AG04449 (cell line): ENCODE results near the gene SAMD11.

Experiments
- CTCF ChIA-PET: fragments of 350-600 bp; formaldehyde crosslinking; extraction: SDS; loops from one replicate; lab custom pipeline; 2021; ENCODE audit warnings: antibody characterized with exemption; lab: Yijun Ruan, JAX
- POLR2A ChIA-PET: fragments of 400-600, 350-600 bp; formaldehyde crosslinking; extraction: SDS; loops from one replicate; lab custom pipeline; 2020; ENCODE audit warnings: antibody characterized with exemption, inconsistent platforms; lab: Yijun Ruan, JAX
- DNase-seq: peaks from one replicate; pipeline ENCODE4 v3.0.0-alpha.2; 2010; ENCODE audit warnings: low read depth, low spot score
- H3K4me3 ChIP-seq: 2 replicates; pipeline ENCODE4 v1.5.1; 2011; ENCODE audit warnings: low read depth, mild to moderate bottlenecking, control low read depth, low read length
- TF ChIP-seq, protein P1 (sequence below): IDR thresholded peaks from one replicate; pipeline ENCODE4 v1.5.1; 2011; ENCODE audit warnings: mild to moderate bottlenecking, moderate library complexity, low read length, control low read depth, inconsistent platforms; ENCODE audit not compliant: insufficient read depth; ENCODE audit errors: missing control alignments

Gene SAMD11

DNA sequence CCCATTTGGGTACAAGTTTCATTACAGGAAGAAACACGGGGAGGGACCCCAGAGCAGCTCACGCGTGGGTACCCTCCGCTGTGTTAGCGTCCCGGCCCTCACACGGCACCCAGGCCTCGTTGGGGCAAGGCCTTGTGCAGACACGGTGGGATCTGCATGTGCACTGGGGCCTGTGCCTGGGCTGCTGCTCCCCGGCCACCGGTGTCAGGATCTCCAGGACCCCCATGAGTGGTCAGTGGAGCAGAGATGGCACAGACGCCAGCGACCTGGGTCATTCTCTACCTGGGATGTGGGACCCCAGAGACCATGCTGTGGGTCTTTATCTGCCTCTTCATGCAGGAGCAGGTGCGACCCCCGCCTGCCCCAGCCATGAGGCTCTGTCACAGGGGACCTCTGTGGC is 5.4 kb upstream of the SAMD11 start:
- DNase-seq, result no peak
- ChIA-PET POLR2A (no interaction called here), CTCF (interaction anchor here (2.7 kb wide), 1 partner anchor 13 kb away, joined by 15 read pairs; no protein-coding TSS in a partner anchor)
- TF ChIP-seq, protein P1, sequence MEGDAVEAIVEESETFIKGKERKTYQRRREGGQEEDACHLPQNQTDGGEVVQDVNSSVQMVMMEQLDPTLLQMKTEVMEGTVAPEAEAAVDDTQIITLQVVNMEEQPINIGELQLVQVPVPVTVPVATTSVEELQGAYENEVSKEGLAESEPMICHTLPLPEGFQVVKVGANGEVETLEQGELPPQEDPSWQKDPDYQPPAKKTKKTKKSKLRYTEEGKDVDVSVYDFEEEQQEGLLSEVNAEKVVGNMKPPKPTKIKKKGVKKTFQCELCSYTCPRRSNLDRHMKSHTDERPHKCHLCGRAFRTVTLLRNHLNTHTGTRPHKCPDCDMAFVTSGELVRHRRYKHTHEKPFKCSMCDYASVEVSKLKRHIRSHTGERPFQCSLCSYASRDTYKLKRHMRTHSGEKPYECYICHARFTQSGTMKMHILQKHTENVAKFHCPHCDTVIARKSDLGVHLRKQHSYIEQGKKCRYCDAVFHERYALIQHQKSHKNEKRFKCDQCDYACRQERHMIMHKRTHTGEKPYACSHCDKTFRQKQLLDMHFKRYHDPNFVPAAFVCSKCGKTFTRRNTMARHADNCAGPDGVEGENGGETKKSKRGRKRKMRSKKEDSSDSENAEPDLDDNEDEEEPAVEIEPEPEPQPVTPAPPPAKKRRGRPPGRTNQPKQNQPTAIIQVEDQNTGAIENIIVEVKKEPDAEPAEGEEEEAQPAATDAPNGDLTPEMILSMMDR, result no peak
- no peak overlapping the region for H3K4me3 ChIP-seq

DNA sequence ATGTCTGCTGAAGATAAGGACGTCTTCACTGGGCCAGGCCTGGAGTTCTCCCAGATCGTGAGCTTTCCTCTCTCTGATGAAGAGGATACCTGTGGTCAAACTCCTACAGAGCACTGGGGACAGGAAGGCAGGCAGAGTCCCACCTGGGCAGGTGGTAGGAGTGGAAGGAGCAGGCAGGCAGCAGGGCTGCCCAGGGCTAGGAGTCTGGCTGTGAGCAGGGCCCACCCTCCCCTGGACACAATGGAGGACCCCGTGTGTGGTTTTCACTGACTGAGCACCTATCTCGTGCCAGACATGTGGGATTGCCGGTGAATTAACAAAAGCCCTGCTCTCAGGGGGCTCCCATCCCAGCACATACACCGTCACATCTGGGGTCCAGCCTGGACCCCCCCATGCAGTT is 4.9 kb upstream of the SAMD11 start:
- no peak for DNase-seq
- ChIA-PET CTCF (interaction anchor here (1.5 to 2.7 kb wide), 2 partner anchors 14 to 20 kb away, joined by 6 to 15 read pairs; no protein-coding TSS in a partner anchor), POLR2A (interaction anchor here (0.9 kb wide), 1 partner anchor 14 kb away, joined by 3 read pairs; no protein-coding TSS in a partner anchor)
- H3K4me3 ChIP-seq, result no peak overlapping the region
- TF ChIP-seq, protein P1, result no peak

DNA sequence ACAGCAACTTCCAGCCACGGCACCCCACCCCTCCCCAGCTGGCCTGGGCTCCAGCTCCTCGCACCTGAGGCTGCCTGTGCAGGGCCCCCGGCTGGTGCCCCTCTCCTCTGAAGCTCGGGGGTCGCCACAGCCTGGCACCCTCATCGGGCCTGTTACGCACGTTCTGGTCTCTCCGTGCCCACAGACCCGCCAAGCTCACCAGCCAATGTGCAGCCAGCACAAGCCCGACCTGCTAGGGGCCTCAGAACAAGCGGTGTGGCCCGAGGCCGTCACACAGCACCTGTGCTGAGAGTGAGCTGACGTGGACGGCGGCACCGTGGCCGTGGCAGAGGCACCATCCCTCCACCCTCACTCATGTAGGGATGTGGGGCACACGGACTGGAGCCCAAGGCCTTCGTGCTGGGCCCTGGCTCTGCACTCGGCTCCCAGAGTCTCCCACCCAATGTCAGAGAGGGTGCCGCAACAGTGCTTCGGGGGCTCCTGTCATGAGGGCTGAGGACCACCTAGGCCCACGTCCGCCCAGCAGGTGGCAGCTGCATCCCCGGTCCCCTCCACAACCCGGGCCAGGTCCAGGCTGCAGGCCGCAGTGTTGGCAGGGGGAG is 4.4 kb upstream of the SAMD11 start:
- TF ChIP-seq, protein P1, result no peak
- POLR2A ChIA-PET, result interaction anchor here (0.9 kb wide), 1 partner anchor 15 kb away, joined by 3 read pairs; no protein-coding TSS in a partner anchor
- H3K4me3 ChIP-seq, result no peak overlapping the region
- DNase-seq, result no peak
- CTCF ChIA-PET, result interaction anchor here (1.5 to 2.7 kb wide), 2 partner anchors 14 to 19 kb away, joined by 6 to 15 read pairs; no protein-coding TSS in a partner anchor

DNA sequence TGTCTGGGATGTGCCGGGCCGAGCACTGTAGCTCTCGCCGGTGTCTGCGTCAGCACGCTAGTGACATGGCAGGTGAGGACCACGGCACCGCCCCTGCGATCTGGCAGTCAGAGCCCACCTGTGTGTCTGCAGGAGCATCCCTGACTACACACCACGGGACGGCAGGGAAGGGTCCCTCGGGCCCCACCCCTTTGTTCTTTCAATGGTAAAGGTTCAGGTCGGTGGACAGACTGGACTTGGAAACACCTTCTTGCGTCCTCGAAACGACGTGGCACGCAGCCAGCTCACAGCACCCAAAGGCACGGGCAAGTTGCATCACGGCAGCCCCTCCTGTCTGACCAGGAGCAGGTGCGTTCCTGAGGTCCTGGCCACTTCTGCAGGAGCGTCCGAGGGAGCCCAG is 3.7 kb upstream of the SAMD11 start:
- DNase-seq, result no peak
- ChIA-PET POLR2A (no interaction called here), CTCF (interaction anchor here (1.5 to 2.7 kb wide), 2 partner anchors 15 to 18 kb away, joined by 6 to 15 read pairs; no protein-coding TSS in a partner anchor)
- TF ChIP-seq, protein P1, result no peak
- no peak overlapping the region for H3K4me3 ChIP-seq

DNA sequence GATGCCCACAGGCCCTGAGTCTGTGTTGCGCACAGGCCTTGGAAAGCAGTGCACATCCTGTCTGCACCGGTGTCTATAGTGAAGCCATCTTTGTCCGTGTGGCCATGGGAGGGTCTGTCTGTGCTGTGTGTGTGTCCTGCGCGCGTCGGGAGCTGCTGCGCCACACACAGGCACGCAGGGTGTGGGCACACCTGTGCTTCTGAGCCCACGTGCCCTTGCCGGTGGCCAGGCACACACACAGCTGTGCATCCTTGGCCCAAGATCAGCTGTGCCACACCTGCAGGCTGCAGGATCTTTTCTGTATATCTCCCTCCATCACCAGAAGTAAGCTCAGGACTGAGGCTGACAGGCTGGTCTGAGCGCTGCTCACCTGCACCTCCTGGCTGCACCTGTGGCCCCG is 3.2 kb upstream of the SAMD11 start:
- POLR2A ChIA-PET, result no interaction called here
- H3K4me3 ChIP-seq, result no peak overlapping the region
- TF ChIP-seq, protein P1, result no peak
- no peak for DNase-seq
- CTCF ChIA-PET, result interaction anchor here (0.9 to 2.7 kb wide), 2 partner anchors 15 to 51 kb away, joined by 3 to 15 read pairs; no protein-coding TSS in a partner anchor

DNA sequence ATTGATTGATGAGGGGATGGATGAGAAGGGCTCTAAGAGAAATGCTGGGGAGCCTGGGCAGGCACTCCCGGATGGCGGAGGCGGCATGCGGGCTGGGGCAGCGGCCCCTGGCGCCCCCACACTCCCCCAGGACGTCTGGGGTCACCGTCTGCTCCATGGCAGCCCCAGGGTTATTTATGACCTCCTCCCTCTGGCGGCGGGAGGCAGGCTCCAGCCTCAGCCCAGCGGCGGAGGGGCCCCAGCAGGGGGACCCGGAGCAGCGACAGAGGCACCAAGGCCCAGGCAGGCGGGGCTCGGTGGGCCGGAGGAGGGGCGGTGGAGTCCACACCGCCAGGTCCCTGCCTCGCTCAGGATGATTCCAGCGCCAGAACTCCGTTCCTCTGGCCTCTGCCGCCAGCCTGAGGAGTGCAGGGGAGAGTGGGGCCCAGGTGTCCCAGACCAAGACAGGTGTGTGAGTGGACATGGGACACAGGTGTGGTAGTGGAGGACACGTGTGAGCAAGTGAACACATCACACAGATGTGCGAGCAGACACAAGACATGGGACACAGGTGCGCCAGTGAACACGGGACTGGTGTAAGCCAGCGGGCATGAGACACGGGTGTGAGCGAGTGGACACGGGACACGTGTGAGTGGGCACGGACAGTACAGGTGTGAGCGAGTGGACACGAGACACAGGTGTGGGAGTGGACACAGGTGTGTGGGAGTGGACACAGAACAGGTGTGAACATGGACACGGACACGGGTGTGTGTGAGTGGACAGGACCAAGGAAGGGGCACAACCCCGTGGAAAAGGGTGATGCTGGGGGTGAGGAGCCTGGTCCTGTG is 2.5 kb upstream of the SAMD11 start:
- H3K4me3 ChIP-seq, result no peak overlapping the region
- no peak for DNase-seq
- ChIA-PET POLR2A (no interaction called here), CTCF (interaction anchor here (0.9 kb wide), 1 partner anchor 52 kb away, joined by 3 read pairs; no protein-coding TSS in a partner anchor)
- TF ChIP-seq, protein P1, result peak; percentile 53
